Lower leg skin (tissue), 4 donors: ENCODE results near the gene RAPGEF5. TPM values are rescaled to one million over a fixed set of nuclear protein-coding genes. Genes with fewer than 3 reads are reported as not detected.

Experiments used
- DNase-seq, 2 donors: peaks; one replicate each; pipeline ENCODE4 v3.0.0-alpha.2; 2019; ENCODE audit warnings: low spot score in 2 of 2
- H3K4me3 ChIP-seq: fragments of 200-600 bp; sonication (generic); 2 replicates; pipeline ENCODE4 v1.5.1; 2017; ENCODE audit warnings: mild to moderate bottlenecking, low read depth; ENCODE audit not compliant: poor library complexity, severe bottlenecking
- POLR2A ChIP-seq, 2 donors: fragments of 450-650 bp; IDR thresholded peaks; one replicate each; pipeline ENCODE4 v1.6.1; 2016 to 2017; ENCODE audit warnings: antibody characterized with exemption in 2 of 2, mild to moderate bottlenecking in 1 of 2, moderate library complexity in 1 of 2
- WGBS, 2 donors: methylation state at CpG; one replicate each; pipeline ENCODE4 v1.1.5; 2018; 5-methylcytosine and 5-hydroxymethylcytosine counted together
- intact Hi-C: fragments of 100-400 bp; cut with DNase I; formaldehyde crosslinking; loops from one replicate; pipeline ENCODE4 v1.15.0; 2023; ENCODE audit warnings: low total_unique reads
- total RNA-seq, 4 donors: library from RNA; depleted of rRNA; stranded (reverse); fragments of >200 nt; gene quantifications; one replicate each; pipeline ENCODE4 v1.1.0, GENCODE V29; 2016
- TF ChIP-seq, protein P1 (sequence below), 3 donors: fragments of 450-650 bp; IDR thresholded peaks; one replicate each; pipeline ENCODE4 v1.5.1; 2016; ENCODE audit warnings: antibody characterized with exemption in 3 of 3, mild to moderate bottlenecking in 3 of 3, moderate library complexity in 2 of 3

The RAPGEF5 gene
- total RNA-seq, 4 donors from 2014 or later: 19.4 to 47.7 (median 25.2) TPM

DNA sequence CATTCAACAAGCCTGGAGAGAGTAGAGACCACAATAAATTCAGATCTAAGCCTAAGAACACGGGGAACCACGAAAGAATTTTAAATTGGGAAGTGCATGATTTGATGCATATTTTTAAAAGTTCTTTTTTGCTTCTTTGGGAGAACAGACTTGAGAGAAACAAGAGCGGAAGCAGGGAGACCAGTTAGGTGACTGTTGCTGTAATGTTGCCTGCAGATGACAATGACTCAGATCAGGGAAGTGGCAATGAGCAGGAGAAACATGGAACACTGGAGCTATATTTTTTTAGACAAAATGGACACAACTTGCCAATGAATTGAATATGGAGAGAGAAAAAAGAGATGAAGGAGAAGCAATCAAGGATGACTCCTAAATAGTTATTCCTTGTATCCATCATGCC, 125.1 kb downstream of the RAPGEF5 start:
- no peak for DNase-seq
- no peak overlapping the region for H3K4me3 ChIP-seq
- TF ChIP-seq POLR2A (IDR thresholded peaks at IDR 0.05): no peak
- TF ChIP-seq, protein P1, sequence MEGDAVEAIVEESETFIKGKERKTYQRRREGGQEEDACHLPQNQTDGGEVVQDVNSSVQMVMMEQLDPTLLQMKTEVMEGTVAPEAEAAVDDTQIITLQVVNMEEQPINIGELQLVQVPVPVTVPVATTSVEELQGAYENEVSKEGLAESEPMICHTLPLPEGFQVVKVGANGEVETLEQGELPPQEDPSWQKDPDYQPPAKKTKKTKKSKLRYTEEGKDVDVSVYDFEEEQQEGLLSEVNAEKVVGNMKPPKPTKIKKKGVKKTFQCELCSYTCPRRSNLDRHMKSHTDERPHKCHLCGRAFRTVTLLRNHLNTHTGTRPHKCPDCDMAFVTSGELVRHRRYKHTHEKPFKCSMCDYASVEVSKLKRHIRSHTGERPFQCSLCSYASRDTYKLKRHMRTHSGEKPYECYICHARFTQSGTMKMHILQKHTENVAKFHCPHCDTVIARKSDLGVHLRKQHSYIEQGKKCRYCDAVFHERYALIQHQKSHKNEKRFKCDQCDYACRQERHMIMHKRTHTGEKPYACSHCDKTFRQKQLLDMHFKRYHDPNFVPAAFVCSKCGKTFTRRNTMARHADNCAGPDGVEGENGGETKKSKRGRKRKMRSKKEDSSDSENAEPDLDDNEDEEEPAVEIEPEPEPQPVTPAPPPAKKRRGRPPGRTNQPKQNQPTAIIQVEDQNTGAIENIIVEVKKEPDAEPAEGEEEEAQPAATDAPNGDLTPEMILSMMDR (IDR thresholded peaks at IDR 0.05): no peak
- 82 to 86% methylated on average over 3 of the region's 3 CpGs for WGBS, 2 donors
- intact Hi-C loops: no loop called here

DNA sequence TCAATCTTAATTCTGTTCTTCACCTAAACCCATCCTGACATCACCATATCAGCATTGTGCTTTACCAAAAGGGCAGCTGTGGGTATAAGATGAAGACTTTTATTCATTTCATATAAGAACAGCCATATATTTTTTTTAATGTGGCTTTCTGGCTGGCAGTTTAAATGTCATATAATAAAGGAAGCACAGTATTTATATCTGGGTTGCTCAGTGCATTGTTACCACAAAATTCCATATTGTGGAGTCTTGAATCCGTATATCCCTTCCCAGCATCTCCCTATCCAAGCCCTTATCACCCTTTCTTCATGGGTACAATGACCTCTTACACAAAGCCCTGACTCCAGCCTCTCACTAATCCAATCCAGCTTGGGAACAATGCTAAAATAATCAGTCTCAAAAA, 125.8 kb downstream of the RAPGEF5 start:
- TF ChIP-seq, protein P1 (IDR thresholded peaks at IDR 0.05): no peak
- TF ChIP-seq POLR2A (IDR thresholded peaks at IDR 0.05): no peak
- DNase-seq: no peak
- intact Hi-C loops: no loop called here
- H3K4me3 ChIP-seq: no peak overlapping the region
- WGBS, 2 donors: 38 to 82% methylated on average over 1 of the region's 1 CpG

DNA sequence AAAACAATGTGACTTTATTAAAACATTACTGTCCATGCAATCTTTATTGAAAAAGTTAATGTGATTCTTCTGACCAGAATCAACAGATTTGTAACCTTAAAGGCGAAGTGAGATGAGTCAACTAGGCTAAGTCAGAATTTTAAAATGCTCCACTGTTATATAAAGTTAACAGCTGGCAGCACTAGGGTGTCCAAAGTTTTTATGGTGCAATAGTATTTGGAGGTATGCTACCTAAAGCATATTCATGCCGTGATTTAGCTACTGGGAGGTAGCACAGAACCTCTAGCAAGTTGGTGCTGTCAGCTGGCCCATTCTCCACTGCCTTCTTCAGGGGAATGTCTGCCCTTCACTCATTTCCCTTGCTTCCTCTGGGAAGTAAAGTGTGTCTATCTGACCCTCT, 126.7 kb downstream of the RAPGEF5 start:
- TF ChIP-seq, protein P1 (IDR thresholded peaks at IDR 0.05): no peak
- no peak for TF ChIP-seq POLR2A (IDR thresholded peaks at IDR 0.05)
- no peak for DNase-seq
- 51 to 57% methylated on average over 2 of the region's 2 CpGs for WGBS, 2 donors
- no peak overlapping the region for H3K4me3 ChIP-seq
- intact Hi-C loops: no loop called here

DNA sequence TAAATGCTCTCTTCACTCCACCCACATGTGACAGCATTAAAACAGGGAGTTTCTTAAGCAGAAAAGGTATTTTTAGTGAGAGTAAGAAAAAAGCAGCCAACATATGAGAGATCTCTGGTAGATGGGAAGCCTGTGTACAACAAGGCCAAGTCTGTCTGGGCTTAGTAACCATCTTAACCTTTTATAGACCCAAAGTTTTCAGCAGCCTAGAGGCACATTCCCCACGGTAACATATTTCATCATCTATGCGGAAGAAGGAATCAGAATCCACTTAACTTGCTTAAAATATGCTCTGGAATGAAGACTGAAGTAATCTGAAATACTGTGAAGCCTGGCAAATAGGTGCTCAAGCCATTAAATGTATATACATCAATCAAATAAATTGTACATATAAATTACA, 127.8 kb downstream of the RAPGEF5 start:
- WGBS, 2 donors: 65 to 87% methylated on average over 2 of the region's 2 CpGs
- no peak for TF ChIP-seq POLR2A (IDR thresholded peaks at IDR 0.05)
- TF ChIP-seq, protein P1 (IDR thresholded peaks at IDR 0.05): no peak
- intact Hi-C loops: no loop called here
- no peak for DNase-seq
- H3K4me3 ChIP-seq: no peak overlapping the region

DNA sequence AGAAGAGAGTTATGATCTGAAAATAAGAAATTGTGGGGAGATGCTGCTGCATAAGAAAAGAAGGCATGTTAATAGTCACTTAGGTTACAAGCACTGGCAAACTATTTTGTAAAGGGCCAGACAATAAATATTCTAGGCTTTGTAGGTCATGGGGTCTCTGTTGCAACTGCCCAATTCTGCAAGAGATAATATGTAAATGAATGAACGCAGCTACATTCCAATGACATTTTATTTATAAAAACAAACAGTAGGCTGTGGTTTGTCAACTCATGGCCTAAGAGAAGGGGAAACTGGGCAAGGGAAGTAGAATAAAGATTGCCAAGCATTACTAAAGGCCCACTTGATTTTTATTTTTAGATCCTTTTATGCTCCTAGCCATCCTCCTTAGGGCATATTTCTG, 133.1 kb downstream of the RAPGEF5 start:
- no peak overlapping the region for H3K4me3 ChIP-seq
- TF ChIP-seq POLR2A (IDR thresholded peaks at IDR 0.05): no peak
- TF ChIP-seq, protein P1 (IDR thresholded peaks at IDR 0.05): no peak
- intact Hi-C loops: no loop called here
- WGBS, 2 donors: 49 to 58% methylated on average over 1 of the region's 1 CpG
- DNase-seq: no peak

DNA sequence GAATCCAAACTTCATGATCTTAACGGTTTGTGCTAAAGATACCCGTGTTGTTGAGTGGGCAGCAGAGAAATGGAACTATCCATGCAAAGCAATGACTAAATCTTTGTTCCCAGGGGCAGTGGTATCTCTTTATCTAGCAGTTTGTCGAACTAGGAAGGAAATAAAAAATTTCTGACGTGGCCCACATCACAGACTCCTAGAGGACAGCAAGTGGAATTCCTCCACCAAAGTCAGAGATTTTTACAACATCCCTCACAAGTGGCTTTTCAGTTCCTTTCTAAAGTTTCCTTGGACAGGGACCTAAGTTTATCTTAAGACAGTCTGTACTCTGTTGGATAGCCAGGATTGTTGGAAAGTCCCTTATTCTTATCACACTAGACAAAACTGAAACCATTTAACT, 136.0 kb downstream of the RAPGEF5 start:
- WGBS, 2 donors: 32 to 33% methylated on average over 4 of the region's 4 CpGs
- H3K4me3 ChIP-seq: no peak overlapping the region
- intact Hi-C loops: no loop called here
- no peak for TF ChIP-seq POLR2A (IDR thresholded peaks at IDR 0.05)
- TF ChIP-seq, protein P1 (IDR thresholded peaks at IDR 0.05): no peak
- no peak for DNase-seq
